ENCODE data around the gene RAB11B. TPM values are rescaled to one million over a fixed set of nuclear protein-coding genes. Genes with fewer than 3 reads are reported as not detected.
"Not testable (repeated sequence)": the region's sequence is repeated elsewhere in the genome, so short reads cannot be mapped to it uniquely, and the experiment has no call there.

Gene RAB11B
- total RNA-seq, 2 donors from 2014 or later = 47.7 to 50.4 TPM

DNA sequence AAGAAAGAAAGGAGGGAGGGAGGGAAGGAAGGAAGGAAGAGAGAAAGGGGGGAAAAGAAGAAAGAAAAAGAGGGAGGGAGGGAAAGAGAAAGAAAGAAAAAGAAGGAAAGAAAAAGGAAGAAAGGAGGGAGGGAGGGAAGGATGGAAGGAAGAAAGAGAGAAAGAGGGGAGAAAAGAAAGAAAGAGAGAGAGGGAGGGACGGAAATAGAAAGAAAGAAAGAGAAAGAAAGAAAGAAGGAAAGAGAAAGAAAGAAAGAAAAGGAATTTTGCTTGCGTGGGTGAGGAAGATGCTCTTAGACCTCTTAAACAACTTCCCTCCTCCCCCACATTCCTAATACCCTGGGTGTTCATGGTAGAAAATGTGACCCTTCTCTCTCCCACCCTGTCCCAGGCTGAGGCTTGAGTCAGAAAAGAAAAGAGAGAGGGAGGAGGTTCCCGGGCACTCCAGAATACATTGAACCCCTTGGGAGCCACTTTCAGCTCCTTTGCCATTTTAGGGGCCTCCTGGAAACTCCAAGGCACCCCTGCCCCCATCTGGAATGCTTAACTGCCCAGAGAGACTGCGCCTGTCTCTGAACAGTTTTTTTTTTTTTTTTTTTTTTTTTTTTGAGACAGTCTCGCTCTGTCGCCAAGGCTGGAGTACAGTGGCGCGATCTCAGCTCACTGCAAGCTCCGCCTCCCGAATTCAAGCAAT, 37.9 kb upstream of the RAB11B start:
- no peak overlapping the region for H3K4me3 ChIP-seq
- TF ChIP-seq, protein P1, sequence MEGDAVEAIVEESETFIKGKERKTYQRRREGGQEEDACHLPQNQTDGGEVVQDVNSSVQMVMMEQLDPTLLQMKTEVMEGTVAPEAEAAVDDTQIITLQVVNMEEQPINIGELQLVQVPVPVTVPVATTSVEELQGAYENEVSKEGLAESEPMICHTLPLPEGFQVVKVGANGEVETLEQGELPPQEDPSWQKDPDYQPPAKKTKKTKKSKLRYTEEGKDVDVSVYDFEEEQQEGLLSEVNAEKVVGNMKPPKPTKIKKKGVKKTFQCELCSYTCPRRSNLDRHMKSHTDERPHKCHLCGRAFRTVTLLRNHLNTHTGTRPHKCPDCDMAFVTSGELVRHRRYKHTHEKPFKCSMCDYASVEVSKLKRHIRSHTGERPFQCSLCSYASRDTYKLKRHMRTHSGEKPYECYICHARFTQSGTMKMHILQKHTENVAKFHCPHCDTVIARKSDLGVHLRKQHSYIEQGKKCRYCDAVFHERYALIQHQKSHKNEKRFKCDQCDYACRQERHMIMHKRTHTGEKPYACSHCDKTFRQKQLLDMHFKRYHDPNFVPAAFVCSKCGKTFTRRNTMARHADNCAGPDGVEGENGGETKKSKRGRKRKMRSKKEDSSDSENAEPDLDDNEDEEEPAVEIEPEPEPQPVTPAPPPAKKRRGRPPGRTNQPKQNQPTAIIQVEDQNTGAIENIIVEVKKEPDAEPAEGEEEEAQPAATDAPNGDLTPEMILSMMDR (IDR thresholded peaks at IDR 0.05) = no peak
- no peak for TF ChIP-seq POLR2A (IDR thresholded peaks at IDR 0.05)
- intact Hi-C loops (cut with DNase I) = loop anchor here (5.0 to 10.0 kb wide), 2 partner anchors 155 to 223 kb away; partner anchors contain the start of gene MYO1F
- H3K9me3 ChIP-seq = no peaks in the 10 kb centered on the region
- H3K4me1 ChIP-seq = peaks cover 44% of the 10 kb centered on the region
- H3K27me3 ChIP-seq = no peaks in the 10 kb centered on the region
- H3K27ac ChIP-seq = no peak overlapping the region
- 39 to 47% methylated on average over 7 to 10 of the region's 10 CpGs for WGBS, 2 donors
- ATAC-seq (no peak), DNase-seq (peak in 1 of 4 donors; percentile 38)
- H3K36me3 ChIP-seq (replicated peaks in 1 of 2; ENCODE audit: insufficient read depth in 1 of 2, low read depth in 2 of 2) = no peaks in the 10 kb centered on the region

DNA sequence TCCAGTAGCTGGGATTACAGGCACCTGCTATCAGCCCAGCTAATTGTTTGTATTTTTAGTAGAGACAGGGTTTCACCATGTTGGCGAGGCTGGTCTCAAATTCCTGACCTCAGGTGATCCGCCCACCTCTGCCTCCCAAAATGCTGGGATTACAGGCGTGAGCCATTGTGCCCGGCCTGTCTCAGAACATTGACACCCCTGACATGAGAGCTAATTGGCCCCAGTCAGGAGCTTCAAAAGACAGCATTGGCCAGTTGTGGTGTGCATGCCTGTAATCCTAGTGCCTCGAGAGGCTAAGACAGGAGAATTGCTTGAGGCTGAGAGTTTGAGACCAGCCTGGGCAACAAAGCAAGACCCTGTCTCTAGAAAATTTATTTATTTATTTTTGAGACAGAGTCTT, 37.3 kb upstream of the RAB11B start:
- H3K27ac ChIP-seq; H3K9me3 ChIP-seq; H3K4me3 ChIP-seq; H3K36me3 ChIP-seq (replicated peaks in 1 of 2; ENCODE audit: insufficient read depth in 1 of 2, low read depth in 2 of 2); DNase-seq; ATAC-seq; H3K27me3 ChIP-seq: not testable (repeated sequence)
- peaks cover 47% of the 10 kb centered on the region for H3K4me1 ChIP-seq
- WGBS, 2 donors = 44 to 55% methylated on average over 3 to 5 of the region's 5 CpGs
- intact Hi-C loops (cut with DNase I) = loop anchor here (5.0 to 10.0 kb wide), 2 partner anchors 154 to 222 kb away; partner anchors contain the start of gene MYO1F

- intact Hi-C loops (cut with DNase I) = loop anchor here (5.0 to 10.0 kb wide), 2 partner anchors 41 to 219 kb away; partner anchors contain the start of gene MYO1F
- Histone ChIP-seq H3K4me3 (no peak overlapping the region), H3K27ac (peak overlapping the region in 3 of 4 donors; percentile 21 to 52 (median 39)), H3K4me1 (peaks cover 53% of the 10 kb centered on the region), H3K9me3 (no peaks in the 10 kb centered on the region), H3K27me3 (no peaks in the 10 kb centered on the region), H3K36me3 (replicated peaks in 1 of 2; ENCODE audit: insufficient read depth in 1 of 2, low read depth in 2 of 2) (no peaks in the 10 kb centered on the region)
- ATAC-seq = peak; percentile 62
- peak in 3 of 4 donors; percentile 33 to 74 (median 53) for DNase-seq
- no peak for TF ChIP-seq POLR2A (IDR thresholded peaks at IDR 0.05)
- TF ChIP-seq, protein P1 (IDR thresholded peaks at IDR 0.05) = no peak
- 71% methylated on average over 6 of the region's 6 CpGs for WGBS, 2 donors
Observed at GRCh38 chr19:8355631-8356402, 34.3 kb upstream of the RAB11B start.

DNA sequence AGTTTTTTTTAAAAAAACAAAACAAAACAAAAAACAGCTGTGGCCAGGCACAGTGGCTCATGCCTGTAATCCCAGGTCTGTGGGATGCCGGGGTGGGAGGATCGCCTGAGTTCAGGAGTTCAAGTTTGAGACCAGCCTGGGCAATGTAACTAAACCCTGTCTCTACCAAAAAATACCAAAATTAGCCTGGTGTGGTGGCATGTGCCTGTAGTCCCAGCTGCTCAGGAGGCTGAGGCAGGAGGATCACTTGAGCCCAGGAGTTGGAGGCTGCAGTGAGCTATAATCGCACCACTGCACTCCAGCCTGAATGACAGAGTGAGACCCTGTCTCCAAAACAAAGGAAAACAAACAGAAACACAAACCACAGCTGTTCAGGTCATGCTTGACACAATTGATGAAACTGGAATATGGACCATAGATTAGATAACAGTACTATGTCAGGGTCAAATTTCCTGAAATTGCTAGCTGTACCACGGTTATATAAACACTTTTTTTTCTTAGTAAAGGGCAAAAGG, 33.1 kb upstream of the RAB11B start:
- no peak overlapping the region for H3K4me3 ChIP-seq
- TF ChIP-seq POLR2A (IDR thresholded peaks at IDR 0.05) = no peak
- TF ChIP-seq, protein P1 (IDR thresholded peaks at IDR 0.05) = no peak
- ATAC-seq = no peak
- H3K36me3 ChIP-seq (replicated peaks in 1 of 2; ENCODE audit: insufficient read depth in 1 of 2, low read depth in 2 of 2) = no peaks in the 10 kb centered on the region
- H3K27ac ChIP-seq = no peak overlapping the region
- DNase-seq = no peak
- H3K4me1 ChIP-seq = peaks cover 62% of the 10 kb centered on the region
- 65 to 66% methylated on average over 4 of the region's 4 CpGs for WGBS, 2 donors
- no peaks in the 10 kb centered on the region for H3K9me3 ChIP-seq
- no peaks in the 10 kb centered on the region for H3K27me3 ChIP-seq
- intact Hi-C loops (cut with DNase I) = loop anchor here (5.0 to 10.0 kb wide), 2 partner anchors 40 to 218 kb away; partner anchors contain the start of gene MYO1F

DNA sequence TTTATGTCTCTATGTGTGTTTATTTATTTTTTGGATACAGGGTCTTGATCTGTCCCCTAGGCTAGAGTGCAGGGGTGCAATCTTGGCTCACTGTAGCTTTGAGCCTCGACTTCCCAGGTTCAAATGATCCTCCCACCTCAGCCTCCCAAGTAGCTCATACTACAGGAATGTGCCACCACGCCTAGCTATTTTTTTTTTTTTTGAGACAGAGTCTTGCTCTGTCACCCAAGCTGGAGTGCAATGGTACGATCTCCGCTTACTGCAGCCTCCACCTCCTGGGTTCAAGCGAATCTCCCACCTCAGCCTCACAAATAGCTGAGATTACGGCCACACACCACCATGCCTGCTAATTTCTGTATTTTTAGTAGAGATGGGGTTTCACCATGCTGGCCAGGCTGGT, 31.2 kb upstream of the RAB11B start:
- peaks cover 67% of the 10 kb centered on the region for H3K4me1 ChIP-seq
- intact Hi-C loops (cut with DNase I) = loop anchor here (5.0 to 10.0 kb wide), 2 partner anchors 38 to 216 kb away; partner anchors contain the start of gene MYO1F
- 80 to 87% methylated on average over 6 of the region's 6 CpGs for WGBS, 2 donors

More for the DNA sequence above, 31.2 kb upstream of the RAB11B start:
- Histone ChIP-seq H3K4me3 (no peak overlapping the region), H3K27ac (no peak overlapping the region), H3K27me3 (no peaks in the 10 kb centered on the region), H3K9me3 (no peaks in the 10 kb centered on the region), H3K36me3 (replicated peaks in 1 of 2; ENCODE audit: insufficient read depth in 1 of 2, low read depth in 2 of 2) (no peaks in the 10 kb centered on the region)
- ATAC-seq (no peak), DNase-seq (no peak)
- TF ChIP-seq, protein P1 (IDR thresholded peaks at IDR 0.05) = no peak
- TF ChIP-seq POLR2A (IDR thresholded peaks at IDR 0.05) = no peak
